Glomerular visceral epithelial cell (primary cell): ENCODE measurements around the gene SCARB1.

Experiments used
- DNase-seq: peaks from one replicate; pipeline ENCODE4 v3.0.0-alpha.2; 2016; ENCODE audit errors: extremely low spot score

The SCARB1 gene

DNA sequence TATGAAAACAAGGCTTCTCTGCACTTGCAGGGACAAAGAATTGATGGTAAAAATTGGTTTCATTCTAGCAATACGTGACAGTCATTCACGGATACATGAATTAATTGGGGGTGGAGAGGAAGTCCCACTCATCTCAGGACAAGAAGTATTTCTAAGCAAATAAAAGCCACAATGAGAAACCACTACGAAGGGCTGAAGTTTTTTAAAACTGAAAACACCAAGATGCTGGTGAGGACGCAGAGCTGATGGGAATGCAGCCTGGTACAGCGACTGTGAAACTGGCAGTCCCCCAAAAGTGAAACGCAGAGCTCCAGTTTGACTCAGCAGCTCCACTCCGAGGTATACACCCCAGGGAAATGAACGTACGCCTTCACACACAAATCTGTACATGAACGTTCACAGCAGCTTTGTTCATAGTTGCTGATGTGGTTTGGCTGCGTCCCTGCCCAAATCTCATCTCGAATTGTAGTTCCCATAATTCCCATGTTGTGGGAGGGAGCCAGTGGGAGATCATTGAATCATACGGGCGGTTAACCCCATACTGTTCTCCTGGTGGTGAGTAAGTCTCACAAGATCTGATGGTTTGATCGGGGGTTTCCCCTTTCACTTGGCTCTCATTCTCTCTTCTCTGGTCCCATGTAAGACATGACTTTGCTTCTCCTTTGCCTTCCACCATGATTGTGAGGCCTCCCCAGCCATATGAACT, 89.0 kb downstream of the SCARB1 start:
- peak; percentile 85 for DNase-seq

DNA sequence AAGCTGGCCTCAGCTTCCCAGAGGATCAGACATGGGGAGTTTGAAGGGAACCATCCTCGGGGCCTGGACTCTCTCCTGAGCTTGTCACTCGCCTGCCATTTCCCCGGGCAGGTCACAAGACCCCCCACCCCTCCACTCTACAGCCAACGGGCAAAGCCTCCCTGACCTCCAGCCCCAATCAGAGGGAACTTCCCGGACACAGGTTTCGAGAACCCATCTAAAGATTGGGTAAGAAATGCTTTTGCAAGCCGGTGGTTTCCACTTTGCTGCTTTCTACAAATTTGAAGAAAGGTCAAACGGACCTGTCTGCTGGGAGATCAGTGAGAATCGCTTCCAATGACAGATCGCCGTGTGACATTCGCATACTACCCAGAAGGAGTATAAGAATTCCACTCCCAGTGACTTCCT, 89.6 kb downstream of the SCARB1 start:
- DNase-seq = no peak

DNA sequence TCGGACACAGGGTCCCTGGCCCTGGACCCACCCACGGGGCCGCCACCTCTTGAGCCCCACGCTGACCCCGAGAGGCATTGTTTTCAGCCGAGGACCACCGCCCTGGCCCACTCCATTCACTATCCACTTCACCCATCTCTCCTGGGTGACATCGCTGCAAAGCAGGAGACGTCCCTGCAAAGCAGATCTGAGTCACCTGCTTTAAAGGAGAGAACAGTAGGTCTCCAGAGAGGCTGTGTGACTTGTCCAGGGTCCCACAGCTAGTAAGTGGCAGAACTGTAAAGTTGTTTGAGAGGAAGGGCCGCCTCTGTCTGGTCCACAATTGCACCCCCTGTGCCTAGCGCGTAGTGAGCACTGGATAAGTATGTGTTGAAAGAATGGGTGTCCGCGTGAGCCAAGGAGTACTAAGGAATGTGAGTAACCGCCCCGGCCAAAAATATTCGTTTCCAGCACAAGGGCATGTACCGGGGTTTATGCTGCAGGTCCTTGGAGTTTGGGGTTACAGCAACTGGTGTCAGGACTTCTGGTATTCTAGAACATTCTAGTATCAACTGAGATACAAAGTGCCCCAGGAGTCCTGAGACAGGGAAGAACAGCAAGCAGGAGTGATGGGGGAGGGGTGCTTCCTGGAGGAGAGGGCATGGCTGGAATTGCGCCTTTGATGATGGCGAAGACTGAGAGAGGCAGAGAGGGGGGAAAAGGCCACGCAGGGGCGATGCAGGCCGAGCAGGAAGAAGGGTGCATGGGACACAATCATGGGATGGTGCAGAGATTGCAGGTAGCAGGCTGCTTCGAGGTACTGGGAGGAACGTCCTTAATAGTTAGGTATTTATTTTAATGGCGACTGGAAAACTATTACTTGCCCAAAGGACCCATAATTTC, 91.1 kb downstream of the SCARB1 start:
- no peak for DNase-seq

DNA sequence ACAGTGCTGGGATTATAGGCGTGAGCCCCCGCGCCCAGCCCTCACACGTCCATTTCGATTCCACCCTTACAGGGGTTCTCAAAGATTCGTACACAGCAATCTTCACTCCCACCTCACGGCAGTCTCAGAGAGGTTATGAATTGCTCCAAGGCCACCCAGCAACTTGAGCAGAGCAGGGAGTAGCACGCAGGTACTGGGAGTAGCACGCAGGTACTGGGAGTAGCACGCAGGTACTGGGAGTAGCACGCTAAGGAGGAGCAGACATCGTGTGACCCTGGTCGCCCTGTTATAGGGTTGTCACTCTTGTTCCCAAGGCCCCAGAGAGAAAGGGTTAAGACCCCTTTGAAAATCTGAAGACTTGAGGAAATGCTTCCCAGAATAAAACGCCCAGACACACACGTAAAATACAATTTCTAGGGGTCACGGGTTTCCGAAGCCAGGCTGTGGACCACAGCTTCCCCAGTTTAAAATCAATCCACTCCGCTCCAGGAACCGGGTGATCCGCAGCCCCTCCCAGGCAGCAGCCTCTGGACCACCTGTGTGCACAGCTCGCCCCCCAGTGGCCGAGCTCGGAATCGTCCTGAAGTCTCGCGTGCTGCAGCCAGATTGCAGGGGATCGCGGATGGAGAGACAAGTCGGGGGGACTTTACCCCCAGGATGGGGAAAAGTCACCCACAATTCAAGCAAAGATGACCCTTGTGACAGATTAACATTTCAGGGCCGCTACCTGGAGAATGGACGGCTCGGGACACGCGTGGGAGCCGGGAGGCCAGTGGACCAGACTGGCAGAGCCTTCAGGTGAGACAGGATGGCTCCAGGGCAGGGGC, 92.0 kb downstream of the SCARB1 start:
- peak; percentile 73 for DNase-seq

DNA sequence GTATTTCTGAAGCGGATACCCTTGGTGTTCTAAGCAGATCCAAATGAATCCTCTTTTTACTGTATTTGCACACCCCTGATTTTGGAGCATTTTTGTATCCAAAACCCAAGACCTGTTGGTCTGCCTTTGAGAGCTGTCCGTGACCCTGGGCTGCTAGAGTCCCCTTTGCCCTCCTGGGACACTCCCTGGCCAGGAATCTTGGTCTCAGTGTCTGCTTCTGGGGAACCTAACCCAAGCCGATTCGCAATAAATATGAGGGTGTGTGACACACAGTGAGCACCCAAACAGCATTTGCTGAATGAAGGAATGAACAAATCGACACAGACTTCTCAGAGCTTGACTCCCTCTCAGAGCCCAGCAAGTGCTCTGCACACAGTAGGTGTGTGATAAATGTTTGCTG, 92.9 kb downstream of the SCARB1 start:
- DNase-seq = no peak

DNA sequence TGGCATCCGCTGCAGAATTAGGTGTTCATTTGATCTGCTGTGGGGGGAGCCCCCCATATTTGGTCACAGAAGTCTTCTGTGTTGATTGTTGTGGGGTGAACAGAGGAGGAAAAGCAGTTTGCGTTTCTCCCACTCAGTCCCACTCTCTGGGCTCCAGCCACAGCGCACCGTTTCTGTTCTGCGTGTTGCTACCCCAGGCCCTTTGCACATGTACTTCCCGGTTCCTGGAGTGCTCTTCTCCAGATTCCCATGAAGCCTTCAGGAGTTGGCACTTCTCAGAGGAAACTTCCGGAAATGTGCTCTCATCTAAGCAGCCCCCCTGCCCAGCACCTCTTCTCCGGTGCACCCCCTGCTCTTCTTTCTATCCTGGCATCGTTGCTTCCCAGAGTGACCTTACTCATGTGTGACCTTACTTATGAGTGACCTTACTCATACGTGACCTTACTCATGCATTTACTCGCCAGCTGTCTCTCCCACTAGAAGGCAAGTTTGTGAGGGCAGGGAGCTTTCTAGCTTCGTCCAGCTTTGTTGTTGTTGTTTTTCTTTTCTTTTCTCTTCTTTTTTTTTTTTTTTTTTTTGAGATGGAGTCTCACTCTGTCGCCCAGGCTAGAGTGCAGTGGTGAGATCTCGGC, 93.7 kb downstream of the SCARB1 start:
- DNase-seq = no peak

DNA sequence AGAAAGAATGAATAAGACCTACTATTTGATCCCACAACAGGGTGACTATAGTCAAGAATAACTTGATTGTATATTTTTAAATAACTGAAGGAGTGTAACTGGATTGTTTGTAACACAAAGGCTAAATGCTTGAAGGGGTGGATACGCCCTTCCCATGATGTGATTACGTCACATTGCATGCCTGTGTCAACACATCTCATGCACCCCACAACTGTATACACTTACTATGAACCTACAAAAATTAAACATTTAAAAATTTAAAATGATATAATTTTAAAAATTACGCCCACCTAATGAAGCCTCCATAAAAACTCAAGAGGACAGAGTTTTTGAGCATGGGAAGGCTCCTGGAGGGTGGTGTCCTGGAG, 94.5 kb downstream of the SCARB1 start:
- no peak for DNase-seq

DNA sequence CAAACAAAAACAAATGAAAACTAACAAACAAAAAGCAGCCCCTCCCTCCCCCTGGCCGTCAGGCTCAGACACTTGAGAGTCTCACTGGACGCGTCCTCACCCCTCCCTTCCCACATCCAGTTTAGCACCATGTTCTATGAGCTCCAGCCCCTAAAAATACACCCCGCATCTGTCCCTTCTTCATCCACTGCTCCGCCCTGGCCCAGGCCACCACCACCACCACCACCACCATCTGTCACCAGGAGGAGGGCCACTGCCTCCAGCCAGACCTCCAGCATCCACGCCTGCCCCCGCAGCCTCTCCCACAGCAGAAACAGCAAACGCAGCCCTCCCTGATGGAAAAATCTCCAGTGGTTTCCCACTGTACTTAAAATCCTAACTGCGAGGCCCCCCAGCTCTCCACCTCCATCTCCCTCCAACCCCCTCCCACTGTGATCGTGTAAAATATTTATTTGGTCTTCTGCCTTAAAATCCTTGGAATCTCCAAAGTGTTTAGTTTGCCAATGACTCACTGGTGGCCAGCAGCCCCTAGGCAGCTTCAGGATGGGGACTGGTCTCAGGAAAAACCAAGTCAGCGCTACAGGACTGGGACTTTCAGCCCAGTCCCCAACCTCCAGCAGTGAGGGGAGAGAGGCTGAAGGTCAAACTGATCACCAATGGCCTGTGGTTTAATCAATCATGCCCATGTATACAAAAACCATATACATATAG, 95.1 kb downstream of the SCARB1 start:
- no peak for DNase-seq

DNA sequence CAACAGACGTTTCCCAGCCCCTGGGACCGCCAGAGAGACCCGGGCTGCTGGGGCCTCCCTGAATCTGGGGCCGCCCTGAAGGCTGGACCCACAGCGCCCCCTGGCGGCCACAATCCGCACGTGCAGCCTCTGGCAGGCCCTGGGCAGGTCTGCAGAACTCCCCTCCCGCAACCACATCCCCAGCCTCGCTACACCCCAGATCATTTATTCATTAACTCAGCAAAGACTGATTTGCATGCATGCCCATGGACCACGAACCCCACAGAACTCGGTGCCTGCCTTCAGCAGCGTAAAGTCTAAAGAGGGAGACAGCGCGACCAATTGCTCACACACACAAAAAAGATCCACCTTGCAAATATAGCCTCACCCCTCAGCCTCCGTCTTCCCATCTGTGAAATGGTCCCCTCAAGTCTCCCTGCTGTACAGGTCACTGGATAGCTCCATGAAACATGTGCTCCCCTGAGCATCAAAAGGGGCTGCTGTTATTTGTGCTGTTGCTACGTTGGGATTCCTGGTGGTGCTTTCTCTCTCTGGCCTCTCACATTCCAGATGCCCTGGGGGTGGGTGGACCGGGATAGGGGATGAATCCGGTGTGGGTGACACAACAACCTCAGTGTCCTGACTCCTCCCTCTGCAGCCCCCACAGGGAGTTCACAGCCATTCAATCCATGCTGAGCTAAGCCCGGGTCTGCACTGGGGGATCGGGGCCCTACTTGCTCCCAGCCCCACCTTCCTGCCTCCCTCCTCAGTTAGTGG, 96.4 kb downstream of the SCARB1 start:
- DNase-seq = peak; percentile 87

DNA sequence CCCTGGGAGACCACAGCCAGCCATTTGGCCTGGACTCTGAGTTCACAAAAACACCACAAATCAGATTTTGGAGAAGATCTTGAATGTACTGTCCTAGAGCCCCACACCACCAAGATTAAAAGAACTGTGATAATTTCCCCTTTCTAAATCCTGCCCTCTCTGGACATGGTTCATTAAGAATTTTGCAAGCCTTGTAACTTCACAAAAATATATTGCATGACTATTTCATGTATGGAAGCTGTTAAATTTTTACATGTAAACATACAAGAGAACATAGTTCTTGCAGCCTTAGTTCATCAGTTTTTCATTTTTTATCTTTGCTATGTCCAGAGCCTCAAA, 97.0 kb downstream of the SCARB1 start:
- no peak for DNase-seq

DNA sequence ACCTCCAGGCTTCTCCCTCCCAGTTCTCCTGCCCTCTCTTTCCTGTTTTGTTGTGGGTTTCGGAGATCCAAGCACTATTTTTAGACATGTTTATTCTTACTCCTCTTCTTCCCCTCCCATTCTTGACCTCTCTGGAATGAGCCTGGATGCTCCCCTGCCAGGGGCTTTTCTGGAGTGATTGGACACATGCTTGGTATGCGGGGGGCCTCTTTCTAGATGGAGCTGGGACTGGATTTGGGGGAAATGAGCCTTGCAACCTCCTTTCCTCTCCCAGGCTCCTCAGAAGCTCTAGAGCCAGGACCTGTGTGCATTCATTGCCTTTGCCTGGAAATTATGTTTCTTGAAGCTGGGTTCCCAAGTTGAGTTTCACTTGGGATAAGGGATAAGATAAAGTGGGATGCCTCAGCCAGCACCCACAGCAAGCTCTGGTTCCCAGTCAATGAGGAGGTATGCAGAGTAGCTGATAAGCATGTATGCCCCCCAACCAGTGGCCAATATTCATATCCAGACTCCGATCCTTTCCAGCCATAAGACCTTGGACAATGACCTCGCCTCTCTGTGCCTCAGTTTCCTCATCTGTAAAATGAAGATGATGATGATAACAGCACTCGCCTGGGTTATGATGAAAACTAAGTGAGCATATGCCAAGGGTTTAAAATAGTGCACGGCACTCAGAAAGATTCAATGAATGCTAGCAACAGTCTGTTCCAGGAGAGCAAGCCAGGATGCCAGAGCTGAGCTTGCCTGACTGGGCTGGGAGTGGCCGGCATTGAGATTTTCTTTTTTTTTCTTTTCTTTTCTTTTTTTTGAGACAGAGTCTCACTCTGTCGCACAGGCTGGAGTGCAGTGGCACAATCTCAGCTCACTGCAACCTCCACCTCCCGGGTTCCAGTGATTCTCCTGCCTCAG, 97.8 kb downstream of the SCARB1 start:
- peak; percentile 42 for DNase-seq

DNA sequence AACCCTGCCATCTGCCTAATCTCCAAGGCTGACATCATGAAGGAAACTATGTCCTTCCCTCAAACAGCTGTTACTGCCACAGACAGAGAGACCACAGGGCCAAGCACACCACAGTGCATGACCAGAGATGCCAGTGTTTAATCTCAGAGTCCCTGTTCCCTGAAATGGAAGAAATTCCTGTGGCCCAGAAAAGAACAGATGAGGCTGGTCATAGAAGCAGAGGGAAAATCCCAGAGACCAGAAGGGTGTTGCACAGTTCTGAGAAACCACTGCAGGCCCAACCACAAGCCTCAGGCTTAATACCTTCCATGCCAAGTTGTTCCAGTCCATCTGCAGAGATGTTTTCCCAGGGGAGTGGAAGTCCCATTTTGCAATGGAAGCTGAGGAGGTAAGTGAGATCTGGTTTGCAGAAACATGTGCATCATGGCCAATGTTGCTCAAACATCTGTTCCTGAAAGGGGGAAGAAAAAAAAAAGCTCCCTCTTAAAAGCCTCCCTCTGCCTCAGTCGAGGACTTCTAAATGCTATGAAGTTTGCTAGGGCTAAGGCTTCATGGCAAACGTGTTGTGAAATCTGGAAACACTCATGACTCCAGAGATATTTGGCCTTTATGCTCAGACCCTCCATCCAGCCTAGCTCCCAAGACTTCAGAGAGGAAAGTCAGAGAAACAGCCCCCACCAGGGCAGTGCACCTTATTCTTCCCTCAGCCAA, 98.6 kb downstream of the SCARB1 start:
- peak; percentile 98 for DNase-seq

DNA sequence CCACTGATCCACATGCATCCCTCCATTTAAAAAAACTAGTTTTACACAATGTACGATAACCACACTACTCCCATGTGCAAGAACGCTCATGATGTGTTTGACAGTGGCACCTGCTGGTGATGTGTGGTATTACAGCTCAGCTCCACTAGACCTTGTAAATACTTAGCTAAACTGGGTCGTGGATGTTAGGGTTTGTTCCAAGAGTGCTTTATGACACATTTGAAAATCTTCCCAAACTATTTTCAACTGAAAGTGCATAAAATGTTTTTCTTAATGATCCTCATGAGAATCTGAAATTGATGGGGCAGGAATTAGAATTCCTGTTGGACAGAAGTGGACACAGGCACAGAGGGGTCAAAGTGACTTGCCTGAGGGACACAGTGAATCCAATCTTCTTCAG, 99.2 kb downstream of the SCARB1 start:
- peak; percentile 77 for DNase-seq

DNA sequence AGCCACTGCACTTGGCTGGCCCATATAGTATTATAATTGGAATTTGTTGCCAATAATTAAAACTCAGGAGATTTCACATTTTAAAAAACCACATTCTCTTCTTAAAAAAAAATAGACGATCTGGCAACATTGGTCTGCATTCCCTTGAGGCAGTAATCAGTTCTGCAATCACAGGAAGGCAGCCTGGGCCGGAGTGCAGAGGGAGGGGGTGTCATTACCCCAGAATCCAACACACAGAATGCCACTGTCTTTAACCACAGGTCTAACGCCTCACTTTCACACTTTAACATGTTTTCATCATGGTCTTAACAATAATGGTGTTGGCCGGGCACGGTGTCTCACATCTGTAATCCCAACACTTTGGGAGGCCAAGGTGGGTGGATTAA, 100.1 kb downstream of the SCARB1 start:
- no peak for DNase-seq

DNA sequence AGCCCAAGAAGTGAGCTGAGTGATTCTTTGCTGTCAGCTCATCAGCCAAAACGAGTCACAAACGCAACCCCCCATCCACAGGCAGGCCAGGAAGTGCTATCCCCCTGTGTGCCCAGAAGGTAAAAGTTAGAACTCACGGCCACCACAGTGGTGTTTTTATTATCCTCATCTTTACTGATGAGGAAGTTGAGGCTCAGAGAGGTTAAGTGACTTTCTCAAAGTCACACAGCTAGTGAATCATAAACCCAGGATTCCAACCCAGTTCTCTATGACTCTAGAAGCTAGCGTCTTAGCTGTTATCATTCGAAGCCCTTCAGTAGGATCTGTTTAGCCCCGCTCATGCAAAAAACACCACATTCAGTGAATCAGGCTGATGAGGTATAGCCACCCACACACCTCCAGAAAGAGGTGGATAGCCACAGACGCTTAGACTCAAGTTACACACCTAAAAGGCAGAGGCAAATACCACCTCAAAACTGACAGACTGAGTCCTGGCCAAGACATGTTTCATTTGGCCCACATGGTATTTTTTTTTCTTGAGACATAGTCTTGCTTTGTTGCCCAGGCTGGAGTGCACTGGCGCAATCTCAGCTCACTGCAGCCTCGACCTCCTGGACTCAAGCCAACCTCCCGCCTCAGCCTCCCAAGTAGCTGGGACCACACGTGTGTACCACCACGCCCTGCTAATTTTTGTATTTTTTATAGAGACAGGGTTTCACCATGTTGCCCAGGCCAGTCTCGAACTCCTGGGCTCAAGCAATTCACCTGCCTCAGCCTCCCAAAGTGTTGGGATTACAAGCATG, 100.7 kb downstream of the SCARB1 start:
- no peak for DNase-seq

DNA sequence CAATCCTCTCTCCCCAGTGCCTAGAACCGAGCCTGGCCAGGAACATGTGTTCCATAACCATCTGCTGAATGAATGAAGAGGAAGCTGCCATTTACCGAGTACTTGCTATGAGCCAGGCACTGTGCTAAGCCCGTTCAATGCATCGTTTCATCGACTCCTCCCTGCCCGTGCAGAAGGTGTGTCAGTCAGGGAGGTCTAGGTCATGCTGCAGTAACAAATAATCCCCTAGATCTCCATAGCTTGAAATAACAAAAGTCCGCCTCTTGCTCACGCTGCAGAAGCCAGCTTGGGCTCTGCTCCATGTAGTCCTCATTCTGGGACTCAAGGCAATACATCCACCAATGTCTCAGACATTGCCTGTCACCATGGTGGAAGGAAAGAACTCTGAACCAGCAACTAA, 101.3 kb downstream of the SCARB1 start:
- DNase-seq = no peak

DNA sequence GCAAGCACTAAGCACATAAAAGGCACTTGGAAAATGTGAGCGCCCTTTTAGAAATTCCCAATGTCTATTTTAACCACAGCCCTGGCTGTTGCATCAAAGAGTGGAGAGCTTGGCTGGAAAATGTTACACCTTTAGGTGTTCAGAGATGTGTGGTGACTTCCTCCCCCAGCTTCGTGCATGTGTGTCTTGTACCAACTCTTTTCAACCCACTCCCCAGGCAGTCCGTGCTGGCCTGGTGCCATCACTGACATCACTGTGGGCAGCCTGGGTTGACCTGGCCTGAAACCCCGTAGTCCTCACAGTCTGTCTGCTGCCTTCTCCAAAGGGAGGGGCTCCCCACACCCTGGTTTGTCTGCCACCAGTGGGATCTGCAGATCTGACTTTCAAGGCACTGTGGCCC, 101.8 kb downstream of the SCARB1 start:
- peak; percentile 95 for DNase-seq

DNA sequence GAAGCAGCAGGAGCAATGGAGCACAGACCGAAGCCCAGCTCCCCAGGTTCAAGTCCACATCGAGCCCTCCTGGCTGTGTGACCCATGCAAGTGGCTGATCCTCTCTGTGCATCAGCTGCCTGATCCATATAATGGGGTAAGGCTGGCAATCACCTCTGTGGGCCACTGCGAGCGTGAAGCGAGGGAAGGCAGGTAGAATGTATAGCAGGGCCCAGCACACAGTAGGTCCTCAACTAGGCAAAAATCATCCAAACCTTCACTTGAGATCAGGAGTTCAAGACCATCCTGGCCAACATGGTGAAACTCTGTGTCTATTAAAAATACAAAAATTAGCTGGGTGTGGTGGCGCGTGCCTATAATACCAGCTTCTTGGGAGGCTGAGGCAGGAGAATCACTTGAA, 102.6 kb downstream of the SCARB1 start:
- DNase-seq = no peak
